Activated effector memory CD4-positive, alpha-beta T cell treated with Interleukin-2 at 50 U/mL for 16 hours (primary cell): ENCODE measurements around the gene KMT5C.

ENCODE experiments used
- DNase-seq: peaks from one replicate; pipeline ENCODE4 v3.0.0-alpha.2; 2020

Gene KMT5C

GRCh38 chr19:55389386-55390317 lies 50.0 kb downstream of the KMT5C start:
- no peak for DNase-seq

DNA sequence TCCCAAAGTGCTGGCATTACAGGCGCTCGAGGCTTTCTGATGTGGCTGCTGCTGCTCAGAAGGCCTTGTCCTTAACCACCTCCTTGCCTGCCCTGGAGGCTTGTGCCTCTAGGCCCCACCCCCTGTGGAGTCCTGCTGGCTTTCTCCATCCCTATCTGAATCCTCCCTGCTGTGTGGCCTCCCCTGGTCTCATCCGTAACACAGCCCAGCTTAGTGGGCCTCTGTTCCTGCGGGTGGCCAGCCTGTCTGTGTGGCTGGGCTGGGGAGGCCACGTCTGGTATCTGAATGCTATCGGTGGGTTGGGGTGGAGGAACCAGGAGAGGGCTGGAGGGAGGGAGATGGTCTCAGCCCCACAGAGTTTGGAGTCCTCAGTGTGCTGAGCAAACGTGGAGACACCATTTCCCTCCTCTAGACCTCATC lies 50.8 kb downstream of the KMT5C start:
- no peak for DNase-seq

- no peak for DNase-seq
Measured at GRCh38 chr19:55391191-55391670, 51.6 kb downstream of the KMT5C start.

GRCh38 chr19:55391702-55392615 lies 52.3 kb downstream of the KMT5C start:
- DNase-seq, result no peak

- no peak for DNase-seq
Measured at GRCh38 chr19:55392820-55393761, 53.4 kb downstream of the KMT5C start.
